Karpas-422 (cell line): ENCODE measurements around the gene HUWE1. TPM values are rescaled to one million over a fixed set of nuclear protein-coding genes. Genes with fewer than 3 reads are reported as not detected.

Experiments
- DNase-seq: peaks from one replicate; pipeline ENCODE4 v3.0.0-alpha.2; 2015
- H2AFZ ChIP-seq: fragments of 200-600 bp; sonication (generic); 2 replicates; pipeline ENCODE4 v1.6.1; 2014; ENCODE audit warnings: antibody characterized with exemption, low read length, mixed read lengths
- H3K27ac ChIP-seq: fragments of 200-600 bp; sonication (generic); 2 replicates; pipeline ENCODE4 v1.5.1; 2014; ENCODE audit warnings: mild to moderate bottlenecking, low read length, moderate library complexity
- H3K27me3 ChIP-seq: fragments of 200-600 bp; sonication (generic); 2 replicates; pipeline ENCODE4 v1.6.1; 2014; ENCODE audit warnings: low read length, mixed read lengths
- H3K36me3 ChIP-seq: fragments of 200-600 bp; sonication (generic); 2 replicates; pipeline ENCODE4 v1.6.1; 2014; ENCODE audit warnings: low read length, mixed read lengths; ENCODE audit not compliant: insufficient read depth
- H3K4me1 ChIP-seq: fragments of 200-600 bp; sonication (generic); 2 replicates; pipeline ENCODE4 v1.6.1; 2014; ENCODE audit warnings: mild to moderate bottlenecking, low read length, mixed read lengths
- H3K4me2 ChIP-seq: fragments of 200-600 bp; sonication (generic); 2 replicates; pipeline ENCODE4 v1.6.1; 2014; ENCODE audit warnings: low read length, low read depth, mild to moderate bottlenecking; ENCODE audit not compliant: poor library complexity, severe bottlenecking
- H3K4me3 ChIP-seq: fragments of 200-600 bp; sonication (generic); 2 replicates; pipeline ENCODE4 v1.5.1; 2014; ENCODE audit warnings: mild to moderate bottlenecking, antibody characterized with exemption, low read length, mixed read lengths
- H3K79me2 ChIP-seq: fragments of 200-600 bp; sonication (generic); 2 replicates; pipeline ENCODE4 v1.6.1; 2014; ENCODE audit warnings: mild to moderate bottlenecking, low read length, mixed read lengths
- H3K9ac ChIP-seq: fragments of 200-600 bp; sonication (generic); 2 replicates; pipeline ENCODE4 v1.6.0; 2014; ENCODE audit warnings: low read length
- H3K9me2 ChIP-seq: fragments of 200-600 bp; sonication (generic), shearing (Covaris generic); replicated peaks from 2 replicates; pipeline ENCODE4 v1.6.0; 2014; ENCODE audit warnings: mild to moderate bottlenecking, low read length, moderate library complexity; ENCODE audit not compliant: insufficient read depth
- H3K9me3 ChIP-seq: fragments of 300-700, 200-600 bp; sonication (generic); 2 replicates; pipeline ENCODE4 v1.6.1; 2014; ENCODE audit warnings: low read length, mixed read lengths
- H4K20me1 ChIP-seq: fragments of 200-600 bp; sonication (generic); 2 replicates; pipeline ENCODE4 v1.6.1; 2014; ENCODE audit warnings: mild to moderate bottlenecking, antibody characterized with exemption, low read length, low read depth; ENCODE audit not compliant: insufficient read depth
- total RNA-seq: library from RNA; depleted of rRNA; stranded (reverse); fragments of >200 nt; shearing (Covaris generic); gene quantifications from 2 replicates; pipeline ENCODE4 v1.2.3, GENCODE V29; 2014; ENCODE audit warnings: low replicate concordance

Gene HUWE1
- total RNA-seq, 1 experiment from 2014 or later, result 104 TPM

GRCh38 chrX:53659039-53659438, 27.5 kb downstream of the HUWE1 start:
- no peak overlapping the region for H3K4me2 ChIP-seq
- no peak overlapping the region for H3K4me3 ChIP-seq
- no peaks in the 10 kb centered on the region for H3K9me3 ChIP-seq
- H3K36me3 ChIP-seq, result peaks cover 7% of the 10 kb centered on the region
- no peak overlapping the region for H2AFZ ChIP-seq
- no peaks in the 10 kb centered on the region for H3K4me1 ChIP-seq
- H4K20me1 ChIP-seq, result peaks cover 17% of the 10 kb centered on the region; the same call in 1 of the 2 replicates
- H3K9ac ChIP-seq, result no peak overlapping the region
- no peak for DNase-seq
- peaks cover 91% of the 10 kb centered on the region for H3K79me2 ChIP-seq
- H3K9me2 ChIP-seq, result no peaks in the 10 kb centered on the region
- no peak overlapping the region for H3K27ac ChIP-seq
- no peaks in the 10 kb centered on the region for H3K27me3 ChIP-seq

GRCh38 chrX:53656845-53657244, 29.7 kb downstream of the HUWE1 start:
- Histone ChIP-seq H3K79me2 (peaks cover 92% of the 10 kb centered on the region), H3K36me3 (peaks cover 18% of the 10 kb centered on the region)

DNA sequence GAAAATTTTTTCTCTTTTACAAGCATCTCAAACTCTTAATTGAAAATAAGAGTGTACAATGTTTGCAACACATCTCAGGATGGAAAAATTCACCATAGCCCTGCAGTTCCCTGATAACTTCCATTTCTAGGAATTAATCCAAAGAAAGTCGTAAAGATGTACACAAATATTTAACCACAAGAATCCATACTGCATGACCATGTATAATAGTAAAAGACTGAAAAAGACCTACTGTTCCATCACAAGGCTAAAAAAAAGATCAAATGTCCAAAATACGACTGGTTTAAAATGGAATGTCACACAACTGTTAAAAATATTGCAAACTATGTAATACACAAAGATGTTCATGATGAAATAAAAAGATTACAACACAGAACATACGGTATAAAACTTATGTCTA, 32.1 kb downstream of the HUWE1 start:
- DNase-seq, result no peak
- Histone ChIP-seq H3K79me2 (peaks cover 94% of the 10 kb centered on the region), H3K27me3 (no peaks in the 10 kb centered on the region), H3K4me1 (no peaks in the 10 kb centered on the region), H3K9me2 (no peaks in the 10 kb centered on the region), H3K36me3 (peaks cover 30% of the 10 kb centered on the region), H3K27ac (no peak overlapping the region), H3K4me3 (no peak overlapping the region), H2AFZ (no peak overlapping the region), H3K9me3 (no peaks in the 10 kb centered on the region), H3K4me2 (no peak overlapping the region), H4K20me1 (peaks cover 19% of the 10 kb centered on the region; the same call in 1 of the 2 replicates), H3K9ac (no peak overlapping the region)

More at GRCh38 chrX:53656845-53657244, 29.7 kb downstream of the HUWE1 start:
- Histone ChIP-seq H2AFZ (no peak overlapping the region), H3K9me3 (no peaks in the 10 kb centered on the region), H3K9ac (no peak overlapping the region), H3K4me3 (no peak overlapping the region), H3K9me2 (no peaks in the 10 kb centered on the region), H3K27me3 (no peaks in the 10 kb centered on the region), H3K4me1 (no peaks in the 10 kb centered on the region), H3K27ac (no peak overlapping the region), H3K4me2 (no peak overlapping the region), H4K20me1 (peaks cover 17% of the 10 kb centered on the region; the same call in 1 of the 2 replicates)
- DNase-seq, result no peak

GRCh38 chrX:53644751-53645150, 41.8 kb downstream of the HUWE1 start:
- H3K79me2 ChIP-seq, result peaks cover 61% of the 10 kb centered on the region
- H3K9me2 ChIP-seq, result no peaks in the 10 kb centered on the region
- H3K27ac ChIP-seq, result no peak overlapping the region
- no peaks in the 10 kb centered on the region for H3K9me3 ChIP-seq
- no peak for DNase-seq
- no peak overlapping the region for H3K9ac ChIP-seq
- no peaks in the 10 kb centered on the region for H3K4me1 ChIP-seq
- H4K20me1 ChIP-seq, result 0 out of 2 replicates have a peak, but pooled peaks cover 4% of the 10 kb centered on the region
- no peak overlapping the region for H3K4me3 ChIP-seq
- no peak overlapping the region for H3K4me2 ChIP-seq
- no peaks in the 10 kb centered on the region for H3K27me3 ChIP-seq
- peaks cover 54% of the 10 kb centered on the region for H3K36me3 ChIP-seq
- H2AFZ ChIP-seq, result no peak overlapping the region

- Histone ChIP-seq H3K9ac (no peak overlapping the region), H3K9me2 (no peaks in the 10 kb centered on the region), H3K9me3 (no peaks in the 10 kb centered on the region), H4K20me1 (0 out of 2 replicates have a peak, but pooled peaks cover 3% of the 10 kb centered on the region), H3K4me1 (no peaks in the 10 kb centered on the region), H2AFZ (no peak overlapping the region), H3K27ac (no peak overlapping the region), H3K4me2 (no peak overlapping the region), H3K27me3 (no peaks in the 10 kb centered on the region), H3K4me3 (no peak overlapping the region), H3K36me3 (peaks cover 48% of the 10 kb centered on the region), H3K79me2 (peaks cover 62% of the 10 kb centered on the region)
- no peak for DNase-seq
Observed at GRCh38 chrX:53642337-53642736, 44.2 kb downstream of the HUWE1 start.

DNA sequence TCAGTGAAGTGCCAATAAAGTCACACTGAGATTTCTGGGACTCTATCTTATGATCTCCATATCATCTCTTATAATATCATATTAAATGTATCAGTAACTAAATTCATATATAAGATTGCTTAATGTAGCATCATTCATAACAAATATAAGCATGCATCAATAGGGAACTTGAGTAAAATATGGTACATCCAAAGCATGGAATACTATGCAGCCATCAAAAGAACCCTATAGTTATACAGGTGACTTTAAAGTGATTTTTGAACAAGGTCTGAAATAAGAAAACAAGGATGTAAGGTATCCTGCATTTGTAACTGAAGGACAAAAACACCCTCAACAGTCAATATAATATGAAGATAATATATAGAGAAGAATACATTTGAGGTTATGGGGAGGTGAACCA, 47.3 kb downstream of the HUWE1 start:
- Histone ChIP-seq H2AFZ (no peak overlapping the region), H3K4me2 (no peak overlapping the region), H3K9ac (no peak overlapping the region), H3K27ac (no peak overlapping the region), H3K4me1 (no peaks in the 10 kb centered on the region), H3K9me2 (no peaks in the 10 kb centered on the region), H4K20me1 (no peaks in the 10 kb centered on the region), H3K4me3 (no peak overlapping the region), H3K36me3 (peaks cover 40% of the 10 kb centered on the region), H3K27me3 (no peaks in the 10 kb centered on the region), H3K79me2 (peaks cover 62% of the 10 kb centered on the region), H3K9me3 (no peaks in the 10 kb centered on the region)
- no peak for DNase-seq

- no peak for DNase-seq
- Histone ChIP-seq H3K4me1 (no peaks in the 10 kb centered on the region), H3K27ac (no peak overlapping the region), H3K79me2 (peaks cover 51% of the 10 kb centered on the region), H3K4me2 (no peak overlapping the region), H3K9me3 (no peaks in the 10 kb centered on the region), H3K27me3 (no peaks in the 10 kb centered on the region), H2AFZ (no peak overlapping the region), H4K20me1 (no peaks in the 10 kb centered on the region), H3K36me3 (peaks cover 32% of the 10 kb centered on the region; the same call in 1 of the 2 replicates), H3K4me3 (no peak overlapping the region), H3K9me2 (no peaks in the 10 kb centered on the region), H3K9ac (no peak overlapping the region)
Observed at GRCh38 chrX:53637479-53637878, 49.0 kb downstream of the HUWE1 start.

GRCh38 chrX:53631156-53631555, 55.4 kb downstream of the HUWE1 start:
- Histone ChIP-seq H3K36me3 (peaks cover 40% of the 10 kb centered on the region; the same call in 1 of the 2 replicates), H3K4me1 (no peaks in the 10 kb centered on the region), H3K4me3 (no peak overlapping the region), H3K4me2 (no peak overlapping the region), H3K9me2 (no peaks in the 10 kb centered on the region), H4K20me1 (no peaks in the 10 kb centered on the region), H3K79me2 (peaks cover 6% of the 10 kb centered on the region), H3K9me3 (no peaks in the 10 kb centered on the region), H3K27me3 (no peaks in the 10 kb centered on the region), H3K9ac (no peak overlapping the region), H3K27ac (no peak overlapping the region), H2AFZ (no peak overlapping the region)
- no peak for DNase-seq
